KMS-11 (cell line): Measurements from ENCODE around the gene DNASE1L1.

Experiments used
- H2AFZ ChIP-seq: fragments of 200-600 bp; sonication (generic); 2 replicates; pipeline ENCODE4 v1.6.1; 2016; ENCODE audit warnings: antibody characterized with exemption, mixed run types, low read depth
- H3K27ac ChIP-seq: fragments of 200-600 bp; sonication (generic); 2 replicates; pipeline ENCODE4 v1.6.1; 2016; ENCODE audit warnings: mild to moderate bottlenecking, mixed run types
- H3K27me3 ChIP-seq: fragments of 200-600 bp; sonication (generic); 2 replicates; pipeline ENCODE4 v1.6.1; 2017; ENCODE audit warnings: mild to moderate bottlenecking, low read depth, mixed run types, moderate library complexity; ENCODE audit not compliant: insufficient read depth
- H3K36me3 ChIP-seq: fragments of 200-600 bp; sonication (generic); 2 replicates; pipeline ENCODE4 v1.6.1; 2017; ENCODE audit warnings: mild to moderate bottlenecking, mixed run types; ENCODE audit not compliant: insufficient read depth
- H3K4me1 ChIP-seq: fragments of 200-600 bp; sonication (generic); 2 replicates; pipeline ENCODE4 v1.6.1; 2016; ENCODE audit warnings: mild to moderate bottlenecking, low read depth, mixed run types; ENCODE audit not compliant: poor library complexity, severe bottlenecking
- H3K4me2 ChIP-seq: fragments of 200-600 bp; sonication (generic); 2 replicates; pipeline ENCODE4 v1.7.0; 2016; ENCODE audit warnings: mild to moderate bottlenecking, mixed run types
- H3K4me3 ChIP-seq: fragments of 200-600 bp; sonication (generic); IDR thresholded peaks from 2 replicates; pipeline ENCODE4 v1.6.1; 2017; ENCODE audit warnings: low read depth, low read length, mixed read lengths; ENCODE audit not compliant: insufficient read depth
- H3K79me2 ChIP-seq: fragments of 200-600 bp; sonication (generic); 2 replicates; pipeline ENCODE4 v1.6.1; 2016; ENCODE audit warnings: low read depth, mixed run types; ENCODE audit not compliant: insufficient read depth
- H3K9ac ChIP-seq: fragments of 200-600 bp; sonication (generic); 2 replicates; pipeline ENCODE4 v1.6.1; 2016; ENCODE audit warnings: mild to moderate bottlenecking, mixed run types
- H4K20me1 ChIP-seq: fragments of 200-600 bp; sonication (generic); 2 replicates; pipeline ENCODE4 v1.6.1; 2016; ENCODE audit warnings: mild to moderate bottlenecking, mixed run types; ENCODE audit not compliant: insufficient read depth
- CTCF ChIP-seq: fragments of 200-600 bp; sonication (generic); conservative IDR thresholded peaks from 2 replicates; pipeline ENCODE4 v1.6.1; 2017; ENCODE audit warnings: low read depth, mild to moderate bottlenecking, antibody characterized with exemption, low read length, moderate library complexity, mixed read lengths

Gene DNASE1L1

GRCh38 chrX:154380153-154380552 is 28.9 kb downstream of the DNASE1L1 start:
- Histone ChIP-seq H3K36me3 (no peaks in the 10 kb centered on the region), H3K79me2 (peaks cover 7% of the 10 kb centered on the region; the same call in 1 of the 2 replicates), H3K4me2 (peak overlapping the region; percentile 31), H4K20me1 (no peaks in the 10 kb centered on the region), H3K27me3 (no peaks in the 10 kb centered on the region), H2AFZ (no peak overlapping the region), H3K4me3 (no peak overlapping the region), H3K27ac (0 out of 2 replicates have a peak overlapping the region, but pooled peaks have one; percentile 82), H3K9ac (peak overlapping the region; percentile 94; the same call in 1 of the 2 replicates), H3K4me1 (peaks cover 13% of the 10 kb centered on the region)
- TF ChIP-seq CTCF: no peak

- H4K20me1 ChIP-seq: no peaks in the 10 kb centered on the region
- no peak overlapping the region for H3K4me3 ChIP-seq
- no peaks in the 10 kb centered on the region for H3K27me3 ChIP-seq
- peak overlapping the region; percentile 31 for H3K4me2 ChIP-seq
- peak overlapping the region; percentile 94 for H3K9ac ChIP-seq
- H3K27ac ChIP-seq: peak overlapping the region; percentile 82
- TF ChIP-seq CTCF: no peak
- peaks cover 13% of the 10 kb centered on the region for H3K4me1 ChIP-seq
- no peaks in the 10 kb centered on the region for H3K36me3 ChIP-seq
- H3K79me2 ChIP-seq: peaks cover 7% of the 10 kb centered on the region; the same call in 1 of the 2 replicates
- peak overlapping the region; percentile 38 for H2AFZ ChIP-seq
These were observed 29.5 kb downstream of the DNASE1L1 start for GRCh38 chrX:154379569-154379951.

GRCh38 chrX:154378799-154379568 is 30.1 kb downstream of the DNASE1L1 start, which contains the start of gene EMD:
Gene EMD, plus strand, starts transcription at chrX:154379295. Its CDS starts 190 bp downstream, at chrX:154379485.
- peak within 1 kb of the TSS; percentile 42 for H3K4me2 ChIP-seq
- peak within 1 kb of the TSS; percentile 85 for H3K27ac ChIP-seq
- no peaks in the 10 kb centered on the region for H3K27me3 ChIP-seq
- TF ChIP-seq CTCF: no peak
- H3K79me2 ChIP-seq: peaks cover 7% of the 10 kb centered on the region; the same call in 1 of the 2 replicates
- no peaks in the 10 kb centered on the region for H3K36me3 ChIP-seq
- peak within 1 kb of the TSS; percentile 54 for H2AFZ ChIP-seq
- H3K4me1 ChIP-seq: peaks cover 14% of the 10 kb centered on the region
- H4K20me1 ChIP-seq: no peaks in the 10 kb centered on the region
- H3K4me3 ChIP-seq: no peak within 1 kb of the TSS
- H3K9ac ChIP-seq: peak within 1 kb of the TSS; percentile 94

GRCh38 chrX:154378059-154378798 is 30.8 kb downstream of the DNASE1L1 start:
- Histone ChIP-seq H3K36me3 (no peaks in the 10 kb centered on the region), H2AFZ (peak overlapping the region; percentile 54), H4K20me1 (no peaks in the 10 kb centered on the region), H3K4me2 (peak overlapping the region; percentile 42), H3K27me3 (no peaks in the 10 kb centered on the region), H3K79me2 (peaks cover 7% of the 10 kb centered on the region; the same call in 1 of the 2 replicates), H3K4me3 (no peak overlapping the region), H3K9ac (peak overlapping the region; percentile 61), H3K27ac (peak overlapping the region; percentile 85), H3K4me1 (peaks cover 21% of the 10 kb centered on the region)
- no peak for TF ChIP-seq CTCF
